Fibroblast of skin of left biceps (primary cell): ENCODE measurements around the gene IFNGR1.

ENCODE experiments used
- DNase-seq, 2 experiments: peaks; one replicate each; pipeline ENCODE4 v3.0.0-alpha.2; 2013; ENCODE audit warnings: low read depth in 2 of 2

The IFNGR1 gene

GRCh38 chr6:137155830-137156229 is 63.4 kb downstream of the IFNGR1 start:
- DNase-seq: peak in 1 of 2 experiments; percentile 4

- DNase-seq: no peak
Observed at GRCh38 chr6:137150072-137150471, 69.1 kb downstream of the IFNGR1 start.

- DNase-seq: no peak
Observed at GRCh38 chr6:137149035-137149393, 70.2 kb downstream of the IFNGR1 start.

- no peak for DNase-seq
Observed at GRCh38 chr6:137148306-137149034, 70.7 kb downstream of the IFNGR1 start.
